Peyer's patch (tissue), 4 donors: ENCODE measurements around the gene NFKB1. TPM values are rescaled to one million over a fixed set of nuclear protein-coding genes. Genes with fewer than 3 reads are reported as not detected.

Experiments used
- DNase-seq, 3 donors: peaks; one replicate each; pipeline ENCODE4 v3.0.0-alpha.2; 2017 to 2019
- H3K27ac ChIP-seq, 4 donors: fragments of 200-600 bp; sonication (generic); one replicate each; pipeline ENCODE4 v1.5.1; 2016 to 2019
- H3K27me3 ChIP-seq, 2 donors: fragments of 200-600 bp; sonication (generic); one replicate each; pipeline ENCODE4 v1.5.1; 2019
- H3K36me3 ChIP-seq, 3 donors: fragments of 200-600 bp; sonication (generic); one replicate each; pipeline ENCODE4 v1.5.1; 2016 to 2019
- H3K4me1 ChIP-seq, 4 donors: fragments of 200-600 bp; sonication (generic); one replicate each; pipeline ENCODE4 v1.5.1; 2016 to 2019
- H3K4me3 ChIP-seq, 4 donors: fragments of 200-600 bp; sonication (generic); 1 replicate in 3 of 4; 2 replicates in 1 of 4; pipeline ENCODE4 v1.5.1; 2016 to 2019; ENCODE audit warnings: mild to moderate bottlenecking in 1 of 4
- H3K9me3 ChIP-seq, 4 donors: fragments of 200-600 bp; sonication (generic); one replicate each; pipeline ENCODE4 v1.5.1; 2016 to 2019; ENCODE audit warnings: mild to moderate bottlenecking in 1 of 4
- CTCF ChIP-seq, 6 experiments: fragments of 450-650 bp in 4 of 6; fragments of 200-600 bp in 2 of 6; sonication (generic) in 1 of 6; IDR thresholded peaks; one replicate each; pipeline ENCODE4 v1.5.1; 2017 to 2019; ENCODE audit warnings: antibody characterized with exemption in 6 of 6, mild to moderate bottlenecking in 3 of 6, moderate library complexity in 1 of 6
- POLR2A ChIP-seq, 2 donors: fragments of 450-650 bp; IDR thresholded peaks; one replicate each; pipeline ENCODE4 v1.5.1; 2017; ENCODE audit warnings: antibody characterized with exemption in 2 of 2, mild to moderate bottlenecking in 2 of 2, moderate library complexity in 2 of 2
- total RNA-seq, 4 donors: library from RNA; depleted of rRNA; stranded (reverse); fragments of >200 nt; gene quantifications; one replicate each; pipeline ENCODE4 v1.1.0, GENCODE V29; 2016

The NFKB1 gene
- total RNA-seq, 4 donors from 2014 or later, result 20.7 to 58.6 (median 24.5) TPM

GRCh38 chr4:102592256-102592655, 91.1 kb downstream of the NFKB1 start:
- H3K4me1 ChIP-seq, result no peaks in the 10 kb centered on the region
- no peak overlapping the region for H3K27ac ChIP-seq
- H3K27me3 ChIP-seq, result no peaks in the 10 kb centered on the region
- H3K36me3 ChIP-seq, result peaks cover 0 to 48% (median 3%) of the 10 kb centered on the region in 3 donors
- no peak for TF ChIP-seq CTCF (IDR thresholded peaks at IDR 0.05)
- no peak for TF ChIP-seq POLR2A (IDR thresholded peaks at IDR 0.05)
- H3K4me3 ChIP-seq, result no peak overlapping the region
- DNase-seq, result no peak
- H3K9me3 ChIP-seq, result no peaks in the 10 kb centered on the region

GRCh38 chr4:102593147-102593546, 92.0 kb downstream of the NFKB1 start:
- peaks cover 0 to 50% (median 3%) of the 10 kb centered on the region in 3 donors for H3K36me3 ChIP-seq
- no peaks in the 10 kb centered on the region for H3K4me1 ChIP-seq
- H3K4me3 ChIP-seq, result no peak overlapping the region
- H3K27ac ChIP-seq, result no peak overlapping the region
- no peaks in the 10 kb centered on the region for H3K27me3 ChIP-seq
- TF ChIP-seq POLR2A (IDR thresholded peaks at IDR 0.05), result no peak
- no peak for TF ChIP-seq CTCF (IDR thresholded peaks at IDR 0.05)
- no peak for DNase-seq
- H3K9me3 ChIP-seq, result no peaks in the 10 kb centered on the region

DNA sequence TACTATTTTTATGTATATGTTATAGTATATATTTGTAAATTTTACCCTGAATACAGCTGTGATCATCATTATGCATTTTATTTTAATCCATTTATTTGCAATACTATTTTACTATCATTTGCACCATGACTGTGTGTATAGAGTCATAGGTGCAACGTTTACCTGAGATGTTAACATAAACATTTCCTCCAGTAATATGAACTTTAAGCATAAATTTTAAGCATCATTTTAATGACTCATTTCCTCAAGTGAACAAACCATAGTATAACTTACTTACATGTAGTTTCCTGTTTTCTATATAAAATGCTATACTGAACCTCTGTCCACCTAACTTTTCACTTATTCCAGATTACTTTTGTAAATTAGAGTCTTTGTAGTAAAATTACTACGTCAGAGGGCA, 92.8 kb downstream of the NFKB1 start:
- TF ChIP-seq CTCF (IDR thresholded peaks at IDR 0.05) (no peak), POLR2A (IDR thresholded peaks at IDR 0.05) (no peak)
- H3K27ac ChIP-seq, result no peak overlapping the region
- no peaks in the 10 kb centered on the region for H3K4me1 ChIP-seq
- H3K4me3 ChIP-seq, result no peak overlapping the region
- H3K27me3 ChIP-seq, result no peaks in the 10 kb centered on the region
- no peaks in the 10 kb centered on the region for H3K9me3 ChIP-seq
- peaks cover 0 to 52% (median 3%) of the 10 kb centered on the region in 3 donors for H3K36me3 ChIP-seq
- no peak for DNase-seq

DNA sequence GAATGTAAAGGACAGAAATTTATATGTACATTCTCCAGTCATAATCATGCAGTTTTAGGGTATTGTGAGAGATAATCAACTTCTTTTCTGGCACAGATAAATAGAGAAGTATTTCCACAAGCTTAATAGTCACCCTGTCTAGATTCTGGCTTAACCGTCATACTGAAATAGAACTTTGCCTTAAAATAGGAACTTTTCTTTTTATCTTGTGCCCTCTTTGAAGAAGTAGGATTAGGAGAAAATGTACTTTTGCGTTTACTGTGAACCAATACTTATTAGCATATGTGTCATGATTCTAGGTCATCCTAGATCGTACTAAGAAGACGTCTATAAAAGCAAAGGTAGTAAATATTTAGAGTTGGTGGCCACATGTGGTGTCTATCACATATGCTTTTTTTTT, 95.4 kb downstream of the NFKB1 start:
- no peak for DNase-seq
- Histone ChIP-seq H3K9me3 (no peaks in the 10 kb centered on the region), H3K36me3 (peaks cover 0 to 72% (median 3%) of the 10 kb centered on the region in 3 donors), H3K4me3 (no peak overlapping the region), H3K27ac (no peak overlapping the region), H3K4me1 (no peaks in the 10 kb centered on the region), H3K27me3 (no peaks in the 10 kb centered on the region)
- TF ChIP-seq CTCF (IDR thresholded peaks at IDR 0.05) (no peak), POLR2A (IDR thresholded peaks at IDR 0.05) (no peak)

- TF ChIP-seq CTCF (IDR thresholded peaks at IDR 0.05) (no peak), POLR2A (IDR thresholded peaks at IDR 0.05) (no peak)
- Histone ChIP-seq H3K4me1 (no peaks in the 10 kb centered on the region), H3K36me3 (peaks cover 0 to 87% (median 3%) of the 10 kb centered on the region in 3 donors), H3K4me3 (no peak overlapping the region), H3K27me3 (no peaks in the 10 kb centered on the region), H3K9me3 (no peaks in the 10 kb centered on the region), H3K27ac (no peak overlapping the region)
- no peak for DNase-seq
Observed at GRCh38 chr4:102598086-102598761, 97.1 kb downstream of the NFKB1 start.
